Hepatocyte (in vitro differentiated cells): ENCODE measurements around the gene CLSTN1. TPM values are rescaled to one million over a fixed set of nuclear protein-coding genes. Genes with fewer than 3 reads are reported as not detected.
"Not testable (repeated sequence)": the region's sequence is repeated elsewhere in the genome, so short reads cannot be mapped to it uniquely, and the experiment has no call there.

Experiments
- DNase-seq: peaks from one replicate; pipeline ENCODE4 v3.0.0-alpha.2; 2016; ENCODE audit warnings: low spot score
- H2AFZ ChIP-seq: fragments of 200-600 bp; sonication (generic); 2 replicates; pipeline ENCODE4 v1.6.0; 2016; ENCODE audit warnings: antibody characterized with exemption, mild to moderate bottlenecking
- H3K27ac ChIP-seq: fragments of 200-600 bp; sonication (generic); 2 replicates; pipeline ENCODE4 v1.5.1; 2016; ENCODE audit warnings: mild to moderate bottlenecking
- H3K27me3 ChIP-seq: fragments of 200-600 bp; sonication (generic); 2 replicates; pipeline ENCODE4 v1.6.1; 2016
- H3K36me3 ChIP-seq: fragments of 200-600 bp; sonication (generic); replicated peaks from 2 replicates; pipeline ENCODE4 v1.5.1; 2016; ENCODE audit warnings: low read depth; ENCODE audit not compliant: insufficient read depth
- H3K4me1 ChIP-seq: fragments of 200-600 bp; sonication (generic); 2 replicates; pipeline ENCODE4 v1.5.1; 2016; ENCODE audit warnings: mild to moderate bottlenecking, moderate library complexity; ENCODE audit not compliant: insufficient read depth
- H3K4me2 ChIP-seq: fragments of 200-600 bp; sonication (generic); 2 replicates; pipeline ENCODE4 v1.6.0; 2016
- H3K4me3 ChIP-seq: fragments of 200-600 bp; sonication (generic); 2 replicates; pipeline ENCODE4 v1.5.1; 2016; ENCODE audit warnings: mild to moderate bottlenecking
- H3K79me2 ChIP-seq: fragments of 200-600 bp; sonication (generic); 2 replicates; pipeline ENCODE4 v1.6.0; 2017; ENCODE audit warnings: mild to moderate bottlenecking
- H3K9me2 ChIP-seq: fragments of 200-600 bp; sonication (generic); replicated peaks from 2 replicates; pipeline ENCODE4 v1.6.0; 2017; ENCODE audit warnings: mild to moderate bottlenecking; ENCODE audit not compliant: insufficient read depth
- H3K9me3 ChIP-seq: fragments of 200-600 bp; sonication (generic); 2 replicates; pipeline ENCODE4 v1.5.1; 2016; ENCODE audit warnings: low read depth, mild to moderate bottlenecking
- H4K20me1 ChIP-seq: fragments of 200-600 bp; sonication (generic); 2 replicates; pipeline ENCODE4 v1.6.0; 2016; ENCODE audit warnings: mild to moderate bottlenecking; ENCODE audit not compliant: insufficient read depth, poor library complexity, severe bottlenecking
- EZH2 ChIP-seq: fragments of 200-600 bp; sonication (generic); IDR thresholded peaks from 2 replicates; pipeline ENCODE4 v1.6.1; 2016; ENCODE audit warnings: antibody characterized with exemption, mild to moderate bottlenecking, borderline replicate concordance
- EZH2phosphoT487 ChIP-seq: fragments of 200-600 bp; sonication (generic); IDR thresholded peaks from one replicate; pipeline ENCODE4 v1.6.1; 2018; ENCODE audit warnings: antibody characterized with exemption, mild to moderate bottlenecking, low read depth, moderate library complexity; ENCODE audit not compliant: unreplicated experiment, severe bottlenecking
- WGBS: methylation state at CpG from one replicate; pipeline ENCODE4 v1.1.6; 2016; ENCODE audit warnings: low lambda C conversion rate; ENCODE audit errors: missing lambda C conversion rate; 5-methylcytosine and 5-hydroxymethylcytosine counted together
- polyA plus RNA-seq: library from polyadenylated mRNA; unstranded; fragments of >200 nt; fragmentation: Nextera tagmentation; extraction: Ambion mirVana; gene quantifications from 2 replicates; pipeline ENCODE4 v1.2.1, GENCODE V29; 2016
- total RNA-seq: library from RNA; depleted of rRNA; stranded (reverse); fragments of >200 nt; gene quantifications from 2 replicates; pipeline ENCODE4 v1.2.3, GENCODE V29; 2014
- TF ChIP-seq, protein P1 (sequence below): fragments of 200-600 bp; sonication (generic); IDR thresholded peaks from 2 replicates; pipeline ENCODE4 v1.5.1; 2016; ENCODE audit warnings: antibody characterized with exemption, mild to moderate bottlenecking; ENCODE audit not compliant: poor library complexity

CLSTN1 gene
- total and polyA plus RNA-seq, 2 experiments from 2014 or later = 47.7 to 74.2 TPM

DNA sequence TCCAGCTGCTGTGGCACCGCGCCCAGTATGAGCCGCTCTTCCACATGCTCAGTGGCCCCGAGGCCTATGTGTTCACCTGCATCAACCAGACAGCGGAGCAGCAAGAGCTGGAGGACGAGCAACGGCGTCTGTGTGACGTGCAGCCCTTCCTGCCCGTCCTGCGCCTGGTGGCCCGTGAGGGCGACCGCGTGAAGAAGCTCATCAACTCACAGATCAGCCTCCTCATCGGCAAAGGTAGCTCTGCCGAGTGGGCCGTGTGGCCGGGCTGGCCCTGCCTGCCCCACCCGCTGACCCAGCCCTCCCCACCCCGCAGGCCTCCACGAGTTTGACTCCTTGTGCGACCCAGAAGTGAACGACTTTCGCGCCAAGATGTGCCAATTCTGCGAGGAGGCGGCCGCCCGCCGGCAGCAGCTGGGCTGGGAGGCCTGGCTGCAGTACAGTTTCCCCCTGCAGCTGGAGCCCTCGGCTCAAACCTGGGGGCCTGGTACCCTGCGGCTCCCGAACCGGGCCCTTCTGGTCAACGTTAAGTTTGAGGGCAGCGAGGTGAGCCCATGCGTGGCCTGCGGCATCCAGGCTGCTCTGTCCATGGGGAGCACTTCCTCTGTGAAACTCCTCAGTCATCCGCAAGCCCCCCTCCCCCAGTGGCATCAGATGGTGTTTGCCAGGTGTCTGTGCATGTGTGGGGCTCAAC is 108.1 kb downstream of the CLSTN1 start:
- H3K4me3 ChIP-seq = no peak overlapping the region
- H3K79me2 ChIP-seq = no peaks in the 10 kb centered on the region
- H3K36me3 ChIP-seq = no peaks in the 10 kb centered on the region
- H4K20me1 ChIP-seq = no peaks in the 10 kb centered on the region
- TF ChIP-seq EZH2 = no peak
- TF ChIP-seq, protein P1, sequence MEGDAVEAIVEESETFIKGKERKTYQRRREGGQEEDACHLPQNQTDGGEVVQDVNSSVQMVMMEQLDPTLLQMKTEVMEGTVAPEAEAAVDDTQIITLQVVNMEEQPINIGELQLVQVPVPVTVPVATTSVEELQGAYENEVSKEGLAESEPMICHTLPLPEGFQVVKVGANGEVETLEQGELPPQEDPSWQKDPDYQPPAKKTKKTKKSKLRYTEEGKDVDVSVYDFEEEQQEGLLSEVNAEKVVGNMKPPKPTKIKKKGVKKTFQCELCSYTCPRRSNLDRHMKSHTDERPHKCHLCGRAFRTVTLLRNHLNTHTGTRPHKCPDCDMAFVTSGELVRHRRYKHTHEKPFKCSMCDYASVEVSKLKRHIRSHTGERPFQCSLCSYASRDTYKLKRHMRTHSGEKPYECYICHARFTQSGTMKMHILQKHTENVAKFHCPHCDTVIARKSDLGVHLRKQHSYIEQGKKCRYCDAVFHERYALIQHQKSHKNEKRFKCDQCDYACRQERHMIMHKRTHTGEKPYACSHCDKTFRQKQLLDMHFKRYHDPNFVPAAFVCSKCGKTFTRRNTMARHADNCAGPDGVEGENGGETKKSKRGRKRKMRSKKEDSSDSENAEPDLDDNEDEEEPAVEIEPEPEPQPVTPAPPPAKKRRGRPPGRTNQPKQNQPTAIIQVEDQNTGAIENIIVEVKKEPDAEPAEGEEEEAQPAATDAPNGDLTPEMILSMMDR = no peak
- TF ChIP-seq EZH2phosphoT487 = no peak
- H3K27ac ChIP-seq = no peak overlapping the region
- DNase-seq = no peak
- H3K9me3 ChIP-seq = no peaks in the 10 kb centered on the region
- H3K9me2 ChIP-seq = no peaks in the 10 kb centered on the region
- no peak overlapping the region for H3K4me2 ChIP-seq
- WGBS = 93% methylated on average over 32 of the region's 40 CpGs
- H3K27me3 ChIP-seq = no peaks in the 10 kb centered on the region
- H3K4me1 ChIP-seq = no peaks in the 10 kb centered on the region
- H2AFZ ChIP-seq = no peak overlapping the region

DNA sequence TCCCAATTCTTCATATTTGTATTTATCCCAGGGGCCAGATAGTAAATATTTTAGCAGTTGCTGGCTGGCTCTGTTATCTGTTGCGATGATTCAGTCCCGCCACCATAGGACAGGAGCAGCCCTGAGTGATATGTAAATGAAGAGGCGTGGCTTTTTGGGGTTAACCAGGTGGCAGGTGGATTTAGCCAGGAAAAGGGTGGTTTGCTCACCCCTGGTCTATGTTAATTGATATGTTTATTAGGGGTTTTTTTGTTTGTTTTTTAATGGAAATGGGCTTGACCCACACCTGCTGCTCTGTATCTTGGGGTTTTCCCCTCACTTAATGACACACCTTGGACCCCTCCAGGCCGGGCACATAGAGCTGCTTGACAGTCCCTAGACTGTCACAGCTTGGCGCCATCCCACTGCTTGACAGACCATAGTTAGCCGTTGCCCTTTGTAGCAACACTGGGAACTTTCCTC is 109.5 kb downstream of the CLSTN1 start:
- H3K9me3 ChIP-seq = no peaks in the 10 kb centered on the region
- DNase-seq = no peak
- no peak overlapping the region for H3K4me2 ChIP-seq

DNA sequence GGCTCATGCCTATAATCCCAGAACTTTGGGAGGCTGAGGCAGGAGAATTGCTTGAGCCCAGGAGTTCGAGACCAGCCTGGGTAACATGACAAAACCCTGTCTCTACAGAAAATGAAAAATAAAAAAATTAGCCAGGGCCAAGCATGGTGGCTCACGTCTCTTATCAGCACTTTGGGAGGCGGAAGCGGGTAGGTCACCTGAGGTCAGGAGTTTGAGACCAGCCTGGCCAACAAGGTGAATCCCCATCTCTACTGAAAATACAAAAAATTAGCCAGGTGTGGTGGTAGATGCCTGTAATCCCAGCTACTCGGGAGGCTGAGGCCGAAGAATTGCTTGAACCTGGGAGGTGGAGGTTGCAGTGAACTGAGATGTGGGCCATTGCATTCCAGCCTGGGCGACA is 111.0 kb downstream of the CLSTN1 start:
- not testable (repeated sequence) for H3K36me3 ChIP-seq
- 91% methylated on average over 7 of the region's 7 CpGs for WGBS

More for the DNA sequence above, 109.5 kb downstream of the CLSTN1 start:
- Histone ChIP-seq H3K4me1 (no peaks in the 10 kb centered on the region), H3K79me2 (no peaks in the 10 kb centered on the region), H4K20me1 (no peaks in the 10 kb centered on the region), H2AFZ (no peak overlapping the region), H3K9me2 (no peaks in the 10 kb centered on the region), H3K27me3 (no peaks in the 10 kb centered on the region), H3K27ac (no peak overlapping the region), H3K4me3 (no peak overlapping the region), H3K36me3 (no peaks in the 10 kb centered on the region)
- 52% methylated on average over 6 of the region's 6 CpGs for WGBS
- TF ChIP-seq, protein P1 = no peak
- no peak for TF ChIP-seq EZH2
- no peak for TF ChIP-seq EZH2phosphoT487

DNA sequence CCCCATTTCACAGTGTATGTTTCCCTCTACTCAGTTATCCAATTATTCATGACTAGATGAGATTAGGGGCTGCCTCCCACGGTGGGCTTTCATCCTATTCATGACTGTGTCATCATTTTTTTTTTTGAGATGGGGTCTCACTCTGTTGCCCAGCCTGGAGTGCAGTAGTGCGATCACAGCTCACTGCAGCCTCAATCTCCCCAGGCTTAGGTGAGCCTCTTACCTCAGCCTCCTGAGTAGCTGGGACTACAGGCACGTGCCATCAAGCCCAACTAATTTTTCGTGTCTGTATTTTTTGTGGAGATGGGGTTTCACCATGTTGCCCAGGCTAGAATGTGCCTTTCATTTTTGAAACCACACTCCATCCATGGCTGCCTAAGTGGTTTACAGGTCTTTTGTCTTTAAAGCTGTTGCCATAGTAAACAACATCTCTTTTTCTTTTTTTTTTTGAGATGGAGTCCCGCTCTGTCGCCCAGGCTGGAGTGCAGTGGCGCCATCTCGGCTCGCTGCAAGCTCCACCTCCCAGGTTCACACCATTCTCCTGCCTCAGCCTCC is 112.2 kb downstream of the CLSTN1 start:
- no peaks in the 10 kb centered on the region for H3K4me1 ChIP-seq
- DNase-seq = no peak
- WGBS = 94% methylated on average over 9 of the region's 9 CpGs
- no peaks in the 10 kb centered on the region for H3K36me3 ChIP-seq
- H2AFZ ChIP-seq = no peak overlapping the region
- H3K27me3 ChIP-seq = no peaks in the 10 kb centered on the region
- no peak for TF ChIP-seq EZH2phosphoT487
- TF ChIP-seq EZH2 = no peak
- TF ChIP-seq, protein P1 = no peak
- no peaks in the 10 kb centered on the region for H3K9me2 ChIP-seq
- no peak overlapping the region for H3K4me2 ChIP-seq
- H4K20me1 ChIP-seq = no peaks in the 10 kb centered on the region
- no peak overlapping the region for H3K27ac ChIP-seq
- no peaks in the 10 kb centered on the region for H3K79me2 ChIP-seq
- no peaks in the 10 kb centered on the region for H3K9me3 ChIP-seq
- no peak overlapping the region for H3K4me3 ChIP-seq

More for the DNA sequence above, 111.0 kb downstream of the CLSTN1 start:
- not testable (repeated sequence) for DNase-seq, H3K4me2 ChIP-seq, H3K4me1 ChIP-seq, H3K4me3 ChIP-seq, H3K27me3 ChIP-seq, H4K20me1 ChIP-seq, H2AFZ ChIP-seq, H3K79me2 ChIP-seq, H3K9me3 ChIP-seq, H3K9me2 ChIP-seq, H3K27ac ChIP-seq
